Astrocyte of the cerebellum (primary cell): Measurements from ENCODE around the gene MYCBPAP.

Source experiments
- DNase-seq: peaks from one replicate; pipeline ENCODE4 v3.0.0-alpha.2; 2011; ENCODE audit warnings: low read depth
- H3K4me3 ChIP-seq: 2 replicates; pipeline ENCODE4 v1.5.1; 2011; ENCODE audit warnings: mild to moderate bottlenecking, low read depth, low read length, moderate library complexity
- CTCF ChIP-seq: IDR thresholded peaks from 2 replicates; pipeline ENCODE4 v1.5.1; 2012; ENCODE audit warnings: low read length, low read depth, moderate library complexity, mild to moderate bottlenecking; ENCODE audit errors: missing control alignments
- in situ Hi-C: cut with HindIII; loops from 2 replicates; pipeline ENCODE4 v1.10.0; 2017; ENCODE audit warnings: low sequenced_read_pairs

The MYCBPAP gene

GRCh38 chr17:50551433-50551815 lies 43.2 kb downstream of the MYCBPAP start:
- no peak for DNase-seq
- in situ Hi-C loops: no loop called here
- no peak overlapping the region for H3K4me3 ChIP-seq
- no peak for TF ChIP-seq CTCF

DNA sequence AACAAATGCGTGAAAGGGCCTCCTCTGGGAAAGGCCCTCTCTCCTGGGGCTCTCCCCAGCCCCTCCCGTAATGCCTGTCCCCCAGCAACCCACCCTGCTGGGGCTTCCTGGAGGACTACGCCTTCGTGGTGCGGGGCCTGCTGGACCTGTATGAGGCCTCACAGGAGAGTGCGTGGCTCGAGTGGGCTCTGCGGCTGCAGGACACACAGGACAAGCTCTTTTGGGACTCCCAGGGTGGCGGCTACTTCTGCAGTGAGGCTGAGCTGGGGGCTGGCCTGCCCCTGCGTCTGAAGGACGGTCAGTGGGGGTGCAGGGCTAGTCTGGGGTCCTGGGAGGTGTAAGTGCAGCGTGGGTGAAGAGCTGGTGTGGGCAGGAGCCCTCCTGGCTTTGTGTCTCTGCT lies 43.6 kb downstream of the MYCBPAP start:
- H3K4me3 ChIP-seq: no peak overlapping the region
- DNase-seq: no peak
- in situ Hi-C loops: no loop called here
- TF ChIP-seq CTCF: no peak

- TF ChIP-seq CTCF: no peak
- no peak for DNase-seq
- H3K4me3 ChIP-seq: no peak overlapping the region
- in situ Hi-C loops: no loop called here
Observed at GRCh38 chr17:50554201-50554600, 46.0 kb downstream of the MYCBPAP start.

GRCh38 chr17:50556803-50557202 lies 48.6 kb downstream of the MYCBPAP start:
- no peak for TF ChIP-seq CTCF
- no peak overlapping the region for H3K4me3 ChIP-seq
- in situ Hi-C loops: no loop called here

DNA sequence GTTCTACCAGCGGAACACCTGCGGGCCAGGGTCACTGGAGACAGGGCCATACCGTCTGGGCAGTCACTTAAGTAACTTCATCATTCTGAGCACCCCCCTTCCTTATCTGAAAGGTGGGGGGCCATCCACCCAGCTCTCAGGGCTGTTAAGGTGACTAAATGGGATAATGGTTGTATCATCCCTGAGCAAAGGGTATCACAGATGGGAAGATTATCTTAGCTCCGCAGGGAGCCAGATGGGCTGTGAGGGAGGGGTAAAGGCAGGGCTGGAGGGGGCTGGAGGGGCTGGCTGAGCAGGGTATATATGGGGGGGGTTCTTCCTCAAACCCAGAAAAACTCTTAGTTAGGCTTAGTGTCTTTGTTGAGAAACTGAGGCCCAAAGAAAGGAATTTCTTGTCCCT lies 49.4 kb downstream of the MYCBPAP start:
- no peak for TF ChIP-seq CTCF
- no peak overlapping the region for H3K4me3 ChIP-seq
- no peak for DNase-seq
- in situ Hi-C loops: no loop called here

More at GRCh38 chr17:50556803-50557202, 48.6 kb downstream of the MYCBPAP start:
- no peak for DNase-seq

DNA sequence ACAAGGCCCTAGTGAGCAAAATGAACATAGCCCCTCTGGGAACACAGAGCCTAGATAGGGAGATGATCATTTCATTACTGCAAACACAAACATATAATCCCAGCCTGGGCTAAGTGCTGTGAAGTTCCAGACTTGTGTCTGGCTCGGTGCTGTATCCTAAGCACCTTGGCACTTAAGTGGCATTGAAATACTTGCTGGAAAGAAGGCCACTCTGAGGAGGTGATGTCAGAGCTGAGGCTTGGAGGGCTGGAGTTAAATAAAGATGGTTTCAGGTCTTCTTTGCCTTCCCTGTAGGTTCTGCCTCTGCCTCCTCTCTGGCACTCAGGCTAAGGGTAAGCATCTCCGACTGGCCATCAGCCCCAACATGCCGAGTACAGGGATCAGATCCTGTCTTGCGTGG lies 49.9 kb downstream of the MYCBPAP start:
- no peak overlapping the region for H3K4me3 ChIP-seq
- in situ Hi-C loops: no loop called here
- no peak for TF ChIP-seq CTCF
- no peak for DNase-seq

DNA sequence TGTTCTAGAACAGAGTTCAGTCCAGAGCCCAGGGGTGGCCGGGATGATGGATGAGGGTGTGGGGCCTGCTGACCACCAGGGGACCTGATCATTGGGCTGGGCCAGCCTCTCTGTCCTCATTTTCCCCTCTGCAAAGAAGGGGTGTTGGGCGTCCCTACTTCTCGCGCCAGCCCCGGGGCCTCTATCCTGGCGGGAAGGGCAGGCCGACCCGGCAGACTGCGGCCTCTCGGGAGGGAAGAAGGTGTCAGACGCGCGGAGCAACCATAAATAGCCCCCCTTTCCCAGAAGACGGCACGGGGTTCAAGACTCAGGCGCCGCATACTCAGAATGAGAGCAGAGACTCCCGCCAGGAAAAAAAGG lies 50.3 kb downstream of the MYCBPAP start:
- in situ Hi-C loops: no loop called here
- TF ChIP-seq CTCF: no peak
- H3K4me3 ChIP-seq: no peak overlapping the region
- DNase-seq: no peak
